GM21717 (cell line): ENCODE measurements around the gene TIGD2.

Source experiments
- ATAC-seq: cut with Tn5 transposase; IDR thresholded peaks from one replicate; pipeline ENCODE4 v1.9.1; 2021; ENCODE audit warnings: mild to moderate bottlenecking, moderate library complexity; ENCODE audit not compliant: unreplicated experiment

TIGD2 gene

DNA sequence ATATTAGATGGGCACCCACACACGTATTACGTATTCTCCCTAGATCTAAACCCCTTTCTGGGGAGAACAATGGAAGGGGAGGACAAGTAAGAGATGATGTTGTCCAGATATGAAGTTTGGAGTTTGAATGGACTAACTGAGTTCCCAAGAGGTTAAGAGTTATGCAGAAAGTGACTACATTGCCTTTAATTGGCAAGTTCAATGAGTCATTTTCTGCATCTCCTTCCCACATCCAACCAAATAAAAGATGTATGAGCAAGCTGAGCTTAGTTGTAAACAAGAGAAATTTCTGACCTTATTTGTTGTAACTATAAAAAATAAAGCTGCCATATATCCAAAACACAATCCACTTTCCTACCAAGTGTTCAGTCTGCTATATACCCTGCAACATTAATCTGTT is 50.5 kb downstream of the TIGD2 start:
- ATAC-seq: no peak

GRCh38 chr4:89162496-89162895 is 51.2 kb downstream of the TIGD2 start:
- no peak for ATAC-seq

DNA sequence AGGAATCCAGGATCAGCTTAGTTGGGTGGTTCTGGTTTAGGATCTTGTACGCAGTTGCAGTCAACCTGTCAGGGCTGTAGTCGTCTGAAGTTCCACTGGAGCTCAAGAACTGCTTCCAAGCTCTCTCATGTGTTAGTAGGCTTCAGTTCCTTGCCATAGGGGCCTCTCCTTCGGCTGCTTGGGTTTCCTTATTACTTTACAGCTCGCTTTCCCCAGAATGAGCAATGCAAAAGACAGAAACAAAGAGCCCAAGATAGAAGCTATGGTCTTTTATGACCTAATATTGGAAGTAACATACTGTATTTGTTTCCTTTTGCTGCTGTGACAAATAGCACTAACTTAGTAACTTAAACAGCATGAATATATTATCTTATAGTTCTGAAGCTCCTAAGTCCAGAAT is 51.7 kb downstream of the TIGD2 start:
- no peak for ATAC-seq

DNA sequence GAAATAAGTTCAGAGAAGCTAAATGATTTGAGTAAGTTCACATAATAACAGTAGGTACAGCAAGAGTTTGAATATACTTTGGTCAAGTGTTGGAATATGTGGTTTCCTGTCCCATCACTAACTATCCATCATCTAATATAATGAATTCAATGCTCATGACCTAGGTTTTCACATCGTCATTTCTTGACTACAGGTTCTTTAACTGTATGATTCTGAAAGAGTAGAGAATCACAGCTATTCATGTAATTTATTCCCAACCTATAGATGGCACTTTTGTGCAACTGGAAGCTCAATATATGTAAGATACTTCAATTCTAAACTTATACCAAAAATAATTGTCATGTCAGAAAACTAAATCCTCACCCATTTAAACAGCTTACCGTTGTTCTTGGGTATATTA is 53.1 kb downstream of the TIGD2 start:
- ATAC-seq: no peak
